CD4-positive, alpha-beta T cell treated with Interleukin-2 at 100 ng/mL for 4 hours (primary cell): Measurements from ENCODE around the gene PDAP1.
"Not testable (repeated sequence)": the region's sequence is repeated elsewhere in the genome, so short reads cannot be mapped to it uniquely, and the experiment has no call there.

ENCODE experiments used
- DNase-seq: peaks from one replicate; pipeline ENCODE4 v3.0.0-alpha.2; 2020; ENCODE audit warnings: low spot score

Gene PDAP1

GRCh38 chr7:99379043-99379577 lies 29.3 kb downstream of the PDAP1 start:
- peak; percentile 78 for DNase-seq

GRCh38 chr7:99375070-99375807 lies 33.2 kb downstream of the PDAP1 start:
- peak; percentile 63 for DNase-seq

- DNase-seq = peak; percentile 81
Observed at GRCh38 chr7:99374111-99375064, 34.0 kb downstream of the PDAP1 start, which contains the start of gene ARPC1B. ARPC1B (plus strand) TSS chr7:99374730; CDS start chr7:99385715, 10,985 bp downstream.

GRCh38 chr7:99373091-99374066 lies 35.0 kb downstream of the PDAP1 start:
- DNase-seq = no peak

- no peak for DNase-seq
Observed at GRCh38 chr7:99372275-99373090, 35.9 kb downstream of the PDAP1 start.

GRCh38 chr7:99371376-99371920 lies 36.9 kb downstream of the PDAP1 start:
- DNase-seq = no peak

GRCh38 chr7:99369767-99370391 lies 38.5 kb downstream of the PDAP1 start:
- no peak for DNase-seq

GRCh38 chr7:99368750-99369389 lies 39.5 kb downstream of the PDAP1 start:
- no peak for DNase-seq

GRCh38 chr7:99366646-99367045 lies 41.8 kb downstream of the PDAP1 start:
- no peak for DNase-seq

- DNase-seq = peak; percentile 71
Observed at GRCh38 chr7:99365318-99366141, 42.9 kb downstream of the PDAP1 start.

- no peak for DNase-seq
Observed at GRCh38 chr7:99363286-99363685, 45.1 kb downstream of the PDAP1 start.

- no peak for DNase-seq
Observed at GRCh38 chr7:99362801-99363200, 45.6 kb downstream of the PDAP1 start.

GRCh38 chr7:99359465-99360154 lies 48.8 kb downstream of the PDAP1 start:
- DNase-seq = no peak

GRCh38 chr7:99358521-99358920 lies 49.9 kb downstream of the PDAP1 start:
- not testable (repeated sequence) for DNase-seq

- DNase-seq = no peak
Observed at GRCh38 chr7:99357701-99358490, 50.5 kb downstream of the PDAP1 start.

- DNase-seq = no peak
Observed at GRCh38 chr7:99355098-99355497, 53.3 kb downstream of the PDAP1 start.

- no peak for DNase-seq
Observed at GRCh38 chr7:99352247-99352646, 56.1 kb downstream of the PDAP1 start.
